NCI-H2171 treated with DMSO at 0.1 percent for 48 hours (cell line): ENCODE results near the gene TJAP1.
"Not testable (repeated sequence)": the region's sequence is repeated elsewhere in the genome, so short reads cannot be mapped to it uniquely, and the experiment has no call there.

Experiments
- DNase-seq: peaks from one replicate; lab custom pipeline; 2025; lab: John Stamatoyannopoulos, UW

Gene TJAP1

GRCh38 chr6:43481591-43482236 lies 4.3 kb downstream of the TJAP1 start:
- DNase-seq: no peak

GRCh38 chr6:43488667-43489276 lies 11.4 kb downstream of the TJAP1 start:
- DNase-seq: no peak

GRCh38 chr6:43489277-43490072 lies 12.1 kb downstream of the TJAP1 start:
- no peak for DNase-seq

GRCh38 chr6:43490523-43490939 lies 13.2 kb downstream of the TJAP1 start:
- no peak for DNase-seq

GRCh38 chr6:43491750-43492661 lies 14.6 kb downstream of the TJAP1 start:
- no peak for DNase-seq

- DNase-seq: no peak
Observed at GRCh38 chr6:43492673-43493072, 15.3 kb downstream of the TJAP1 start.

- no peak for DNase-seq
Observed at GRCh38 chr6:43493230-43493629, 15.9 kb downstream of the TJAP1 start.

GRCh38 chr6:43493833-43494232 lies 16.5 kb downstream of the TJAP1 start:
- DNase-seq: no peak

- DNase-seq: no peak
Observed at GRCh38 chr6:43494321-43494720, 17.0 kb downstream of the TJAP1 start.

- DNase-seq: no peak
Observed at GRCh38 chr6:43494766-43495165, 17.4 kb downstream of the TJAP1 start.

GRCh38 chr6:43495409-43495941 lies 18.1 kb downstream of the TJAP1 start:
- no peak for DNase-seq

- no peak for DNase-seq
Observed at GRCh38 chr6:43496370-43497128, 19.2 kb downstream of the TJAP1 start.

- no peak for DNase-seq
Observed at GRCh38 chr6:43497129-43497396, 19.7 kb downstream of the TJAP1 start.

- DNase-seq: no peak
Observed at GRCh38 chr6:43497689-43498088, 20.3 kb downstream of the TJAP1 start.

GRCh38 chr6:43498291-43498690 lies 20.9 kb downstream of the TJAP1 start:
- not testable (repeated sequence) for DNase-seq

- DNase-seq: no peak
Observed at GRCh38 chr6:43499028-43499815, 21.9 kb downstream of the TJAP1 start.

- no peak for DNase-seq
Observed at GRCh38 chr6:43500921-43501320, 23.6 kb downstream of the TJAP1 start.

GRCh38 chr6:43502666-43503065 lies 25.3 kb downstream of the TJAP1 start:
- DNase-seq: no peak

- DNase-seq: no peak
Observed at GRCh38 chr6:43503443-43503842, 26.1 kb downstream of the TJAP1 start.

GRCh38 chr6:43504756-43505593 lies 27.6 kb downstream of the TJAP1 start:
- DNase-seq: no peak
